Activated CD4-positive, CD25-positive, alpha-beta regulatory T cell treated with anti-CD3 and anti-CD28 coated beads, Interleukin-2, amount 50 U/mL, for 72 hours (primary cell): ENCODE results near the gene ACER1.
A peak's percentile ranks its signal among the peaks of the same experiment; 100 is the strongest.
"Not testable (repeated sequence)": the region's sequence is repeated elsewhere in the genome, so short reads cannot be mapped to it uniquely, and the experiment has no call there.

Experiments used
- DNase-seq: peaks from one replicate; pipeline ENCODE4 v3.0.0; 2021

The ACER1 gene

GRCh38 chr19:6333439-6333838 lies at the start of gene ACER1:
ACER1 (minus strand) TSS chr19:6333612; CDS start chr19:6333551, 61 bp downstream.
- DNase-seq = no peak

DNA sequence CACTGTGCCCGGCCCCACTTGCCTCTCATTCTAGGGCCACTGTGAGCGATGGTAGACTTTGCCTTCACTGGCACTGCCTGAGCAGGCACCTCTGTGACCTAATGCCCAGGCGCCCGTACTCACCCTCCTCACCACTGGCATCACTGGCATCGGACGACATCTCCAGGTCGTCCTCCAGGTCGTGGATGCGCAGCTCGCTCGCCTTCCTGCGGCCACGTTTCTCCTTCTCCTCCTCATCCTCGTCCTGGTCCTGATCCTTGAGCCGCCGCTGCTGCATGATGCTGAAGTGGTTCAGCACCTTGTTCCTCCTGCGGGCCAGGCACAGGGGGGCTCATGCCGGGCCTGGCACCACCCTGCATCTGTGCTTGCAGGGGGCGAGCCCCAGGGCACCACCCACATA lies 49.8 kb upstream of the ACER1 start:
- no peak for DNase-seq

DNA sequence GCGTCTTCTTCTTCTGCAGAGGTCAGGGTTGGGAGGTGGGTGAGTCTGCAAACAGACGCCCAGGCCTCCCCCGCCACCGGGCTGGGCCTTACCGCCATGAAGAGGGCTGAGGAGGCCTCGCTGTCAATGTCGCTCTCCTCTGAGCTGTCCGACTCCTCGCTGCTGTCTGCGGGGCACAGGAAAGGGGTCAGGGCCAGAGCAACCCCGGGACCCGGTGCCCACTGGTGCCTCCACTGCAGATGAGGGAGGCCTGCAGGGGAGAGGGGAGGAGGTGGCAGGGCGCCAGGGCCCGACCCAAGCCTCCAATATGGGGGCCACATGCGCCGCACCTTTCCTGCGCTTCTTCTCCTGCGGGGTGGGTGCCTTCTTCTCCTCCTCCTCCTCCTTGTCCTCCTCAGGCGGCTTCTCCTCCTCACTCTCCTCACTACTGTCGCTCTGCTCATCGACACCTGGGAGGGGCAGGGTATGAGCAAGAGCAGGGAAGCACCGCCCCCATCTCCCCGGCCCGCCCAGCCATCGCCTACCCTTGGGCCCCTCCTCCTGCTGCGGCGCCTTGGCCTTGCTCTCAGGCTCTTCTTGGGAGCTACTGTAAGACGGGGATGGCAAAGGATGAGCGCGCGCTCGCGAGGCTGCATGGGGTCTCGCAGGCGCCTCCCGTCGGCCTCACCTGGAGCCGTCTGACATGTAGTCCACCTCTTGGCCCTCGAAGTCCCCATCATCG lies 47.8 kb upstream of the ACER1 start:
- DNase-seq = no peak

DNA sequence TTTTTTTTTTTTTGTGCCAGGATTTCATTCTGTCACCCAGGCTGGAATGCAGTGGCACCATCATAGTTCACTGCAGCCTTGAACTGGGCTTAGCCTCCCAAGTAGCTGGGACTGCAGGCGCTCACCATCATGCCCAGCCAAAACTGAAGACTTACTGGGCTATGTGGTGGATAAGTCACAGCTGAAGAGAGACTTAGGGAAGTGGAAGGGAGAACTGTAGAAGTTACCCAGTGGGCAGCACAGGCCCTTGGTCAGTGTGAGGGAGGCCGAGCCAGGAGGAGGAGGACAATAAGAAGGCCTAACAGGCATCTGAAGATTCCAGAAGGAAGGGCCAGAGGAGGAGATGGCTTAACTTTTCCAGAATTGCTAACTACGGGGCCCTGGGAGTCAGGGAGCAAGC lies 46.3 kb upstream of the ACER1 start:
- DNase-seq = no peak

GRCh38 chr19:6378486-6378885 lies 45.1 kb upstream of the ACER1 start:
- DNase-seq = no peak

DNA sequence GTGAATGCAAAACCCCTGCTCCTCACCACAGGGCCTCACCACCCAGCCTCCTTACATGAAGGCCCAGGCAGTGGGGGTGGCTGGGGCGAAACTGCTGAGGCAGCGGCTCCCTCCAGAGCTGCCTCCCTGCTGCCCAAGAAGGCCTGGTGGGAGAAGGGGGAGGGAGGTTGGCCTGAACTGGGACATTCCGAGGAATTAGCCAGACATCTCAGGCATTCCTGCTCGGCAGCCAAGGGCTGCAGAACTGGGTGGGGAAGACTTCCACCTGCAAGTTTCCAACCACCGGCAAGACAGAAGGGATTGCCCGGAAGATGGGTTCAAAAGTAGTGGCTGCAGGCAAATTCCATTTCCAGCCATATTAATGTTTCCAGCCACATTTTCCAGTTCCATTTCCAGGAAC lies 44.6 kb upstream of the ACER1 start:
- DNase-seq = no peak

DNA sequence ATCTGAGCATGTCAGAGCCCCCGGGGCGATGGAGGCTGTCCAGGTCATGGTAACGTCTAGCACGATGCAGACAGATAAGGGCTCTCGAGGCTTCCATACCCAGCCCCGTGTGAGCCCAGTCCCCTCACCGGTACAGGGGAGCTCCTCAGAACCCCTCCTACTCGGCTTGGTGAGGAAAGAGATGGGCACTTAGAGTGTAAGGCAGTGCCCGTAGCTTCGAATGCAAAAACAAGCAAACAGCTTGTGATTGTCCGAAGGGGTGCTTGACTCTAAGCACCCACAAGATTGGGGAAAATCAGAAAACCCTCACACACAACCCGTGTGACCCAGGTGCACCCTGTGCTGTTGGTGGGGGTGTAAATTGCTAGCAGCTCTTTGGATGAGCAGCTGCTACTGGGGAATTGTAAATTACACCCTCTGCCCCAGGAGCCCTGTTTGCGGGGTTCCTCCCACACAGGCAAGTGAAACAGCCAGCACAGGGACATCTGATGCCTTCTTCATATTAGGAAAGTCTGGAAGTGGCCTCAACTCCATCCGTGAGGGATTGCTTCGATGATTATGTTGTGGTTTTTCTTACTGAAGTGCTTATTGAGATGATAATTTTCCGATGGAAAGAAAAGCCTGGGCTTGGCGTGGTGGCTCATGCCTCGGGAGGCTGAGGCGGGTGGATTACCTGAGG lies 43.2 kb upstream of the ACER1 start:
- DNase-seq = no peak

DNA sequence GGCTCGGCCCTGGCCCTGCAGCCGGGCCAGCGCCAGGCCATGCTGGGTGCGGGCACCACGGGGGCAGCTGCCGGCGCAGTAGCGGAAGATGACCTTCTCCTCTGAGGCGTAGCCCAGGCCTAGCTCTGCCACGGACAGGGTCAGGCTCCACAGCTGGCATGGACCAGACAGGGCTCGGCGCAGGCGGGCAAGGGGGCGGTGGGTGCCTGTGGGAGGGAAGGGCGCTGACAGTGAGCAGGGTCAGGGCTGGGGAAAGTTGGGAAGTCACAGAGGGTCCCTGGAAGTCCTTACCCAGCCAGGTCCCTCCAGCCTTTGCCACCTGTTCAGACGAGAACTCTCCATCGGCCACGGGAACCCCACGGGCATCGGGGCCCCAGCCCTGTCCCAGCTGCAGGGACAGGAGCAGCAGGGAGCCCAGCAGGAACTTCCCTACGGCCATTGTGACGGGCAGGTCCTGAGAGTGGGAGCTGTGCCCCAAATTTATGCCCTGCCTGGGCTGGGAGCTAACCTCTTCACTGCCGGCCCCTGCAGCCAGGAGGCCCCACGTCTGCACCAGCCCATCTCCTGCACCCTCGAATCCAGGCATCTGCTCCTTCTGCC lies 42.1 kb upstream of the ACER1 start, which contains the start of gene PSPN:
TSS of gene PSPN (minus strand) at position 523 of the 600 bp plus-strand sequence. CDS start at position 439, 84 bp downstream.
- DNase-seq = no peak

DNA sequence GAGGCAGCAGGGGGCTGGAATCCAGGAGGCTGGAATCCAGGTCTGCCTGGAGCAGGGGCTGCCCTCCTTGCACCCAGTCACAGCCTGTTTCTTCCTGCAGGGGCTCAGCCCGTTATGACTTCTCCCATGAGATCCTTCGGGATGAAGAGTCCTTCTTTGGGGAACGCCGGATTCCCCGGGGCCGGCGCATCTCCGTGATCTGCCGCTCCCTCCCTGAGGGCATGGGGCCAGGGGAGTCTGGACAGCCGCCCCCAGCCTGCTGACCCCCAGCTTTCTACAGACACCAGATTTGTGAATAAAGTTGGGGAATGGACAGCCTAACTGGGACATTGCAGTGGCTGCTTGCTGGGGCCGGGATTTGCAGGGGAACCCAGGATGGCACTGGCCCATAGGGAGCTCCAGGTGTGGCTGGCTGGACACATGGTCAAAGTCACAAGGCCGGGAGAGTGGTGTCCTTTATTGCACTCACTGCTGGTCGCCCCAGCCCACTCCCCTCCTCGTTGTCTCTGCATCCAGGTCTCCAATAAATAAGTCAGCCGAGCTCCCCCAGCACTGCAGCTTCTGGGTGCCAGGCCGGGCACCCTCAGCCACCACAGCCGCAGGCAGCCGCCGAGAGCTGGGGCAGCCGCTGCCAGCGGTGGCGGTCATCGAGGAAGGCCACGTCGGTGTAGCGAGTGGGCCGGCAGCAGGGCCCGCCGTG lies 41.4 kb upstream of the ACER1 start:
- no peak for DNase-seq

DNA sequence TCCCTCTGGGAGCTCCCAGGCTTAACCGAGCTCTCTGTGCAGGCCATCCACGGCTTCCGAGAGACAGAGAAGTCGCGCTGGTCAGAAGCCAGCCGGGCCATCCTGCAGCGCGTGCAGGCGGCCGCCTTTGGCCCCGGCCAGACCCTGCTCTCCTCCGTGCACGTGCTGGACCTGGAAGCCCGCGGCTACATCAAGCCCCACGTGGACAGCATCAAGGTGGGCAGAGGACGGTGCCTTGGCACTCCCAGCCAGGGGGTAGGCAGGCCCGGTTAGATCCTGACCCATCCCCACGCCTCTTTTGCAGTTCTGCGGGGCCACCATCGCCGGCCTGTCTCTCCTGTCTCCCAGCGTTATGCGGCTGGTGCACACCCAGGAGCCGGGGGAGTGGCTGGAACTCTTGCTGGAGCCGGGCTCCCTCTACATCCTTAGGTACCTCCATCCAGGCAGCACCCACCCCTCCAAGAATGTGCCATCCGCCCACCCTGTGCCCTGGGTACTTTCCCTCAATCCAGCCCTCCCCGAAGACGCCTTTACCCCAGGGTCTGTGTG lies 40.8 kb upstream of the ACER1 start:
- DNase-seq = no peak

DNA sequence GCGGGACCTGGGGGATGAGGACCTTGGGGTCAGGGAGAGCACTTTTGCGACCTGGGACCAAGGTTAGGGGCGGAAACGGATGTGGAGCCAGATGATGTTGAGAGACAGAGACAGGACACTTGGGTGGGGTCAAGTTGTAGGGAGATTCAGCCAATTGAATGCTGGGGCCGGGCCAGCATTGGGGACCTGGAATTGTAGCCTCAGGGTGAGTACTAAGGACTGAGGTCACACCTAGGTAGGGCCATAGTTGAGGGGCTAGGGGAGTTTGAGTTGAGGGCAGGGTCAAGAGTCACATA lies 40.3 kb upstream of the ACER1 start:
- DNase-seq = no peak

GRCh38 chr19:6373096-6373812 lies 39.8 kb upstream of the ACER1 start:
- DNase-seq = peak; percentile 99

GRCh38 chr19:6372594-6373095 lies 39.2 kb upstream of the ACER1 start, which contains the start of gene ALKBH7:
ALKBH7 (plus strand) TSS chr19:6372794; CDS start chr19:6372821, 27 bp downstream.
- DNase-seq = peak; percentile 89

GRCh38 chr19:6364353-6364752 lies 30.9 kb upstream of the ACER1 start:
- no peak for DNase-seq

- peak; percentile 41 for DNase-seq
Measured at GRCh38 chr19:6362351-6362801, 29.0 kb upstream of the ACER1 start.

- DNase-seq = peak; percentile 39
Measured at GRCh38 chr19:6362027-6362350, 28.6 kb upstream of the ACER1 start.

GRCh38 chr19:6360857-6361216 lies 27.4 kb upstream of the ACER1 start:
- not testable (repeated sequence) for DNase-seq

- DNase-seq = not testable (repeated sequence)
Measured at GRCh38 chr19:6360445-6360844, 27.0 kb upstream of the ACER1 start.

- DNase-seq = no peak
Measured at GRCh38 chr19:6359568-6360341, 26.3 kb upstream of the ACER1 start.

DNA sequence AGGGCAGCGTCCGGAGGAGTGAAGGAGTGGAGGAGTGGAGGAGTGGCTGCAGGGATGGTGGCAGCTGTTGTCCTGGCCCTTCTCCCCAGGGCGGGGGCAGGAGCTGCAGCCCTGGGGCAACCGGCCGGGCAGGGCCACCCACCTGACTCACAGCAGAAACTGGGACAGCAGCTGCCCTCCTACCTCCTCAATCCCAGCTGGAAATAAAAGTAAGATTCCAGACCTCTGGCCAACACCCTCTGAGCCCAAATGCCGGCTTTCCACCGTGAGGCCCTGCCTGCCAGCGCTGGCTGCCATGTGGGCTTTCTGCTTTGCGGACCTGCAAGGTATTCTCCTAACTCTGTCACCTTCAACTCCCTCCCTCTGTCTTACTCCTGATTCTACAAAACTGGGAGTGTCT lies 24.6 kb upstream of the ACER1 start:
- no peak for DNase-seq

DNA sequence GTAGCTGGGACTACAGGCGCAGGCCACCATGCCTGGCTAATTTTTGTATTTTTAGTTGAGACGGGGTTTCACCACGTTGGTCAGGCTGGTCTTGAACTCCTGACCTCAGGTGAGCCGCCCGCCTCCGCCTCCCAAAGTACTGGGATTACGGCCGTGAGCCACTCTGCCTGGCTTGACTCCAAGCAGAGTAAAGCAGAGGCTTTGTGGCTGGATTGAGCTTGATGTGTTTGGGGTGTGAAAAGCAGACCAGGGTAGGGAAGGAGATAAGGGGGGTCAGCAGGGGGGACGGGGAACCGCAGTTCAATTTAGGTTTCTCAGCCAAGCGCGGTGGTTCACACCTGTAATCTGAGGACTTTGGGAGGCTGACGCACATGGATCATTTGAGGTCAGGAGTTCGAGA lies 23.8 kb upstream of the ACER1 start:
- DNase-seq = no peak
